IPS-15b (cell line): ENCODE measurements around the gene STUB1.

Experiments used
- H3K27me3 ChIP-seq: one replicate; pipeline ENCODE4 v1.6.1; 2013; ENCODE audit warnings: low read length; ENCODE audit not compliant: control insufficient read depth, insufficient read depth
- H3K36me3 ChIP-seq: one replicate; pipeline ENCODE4 v1.6.1; 2013; ENCODE audit warnings: low read length; ENCODE audit not compliant: control insufficient read depth, insufficient read depth
- H3K4me1 ChIP-seq: one replicate; pipeline ENCODE4 v1.6.1; 2013; ENCODE audit warnings: mild to moderate bottlenecking, low read length; ENCODE audit not compliant: control insufficient read depth, insufficient read depth
- H3K4me3 ChIP-seq: one replicate; pipeline ENCODE4 v1.5.1; 2013; ENCODE audit warnings: low read depth, low read length
- H3K9ac ChIP-seq: one replicate; pipeline ENCODE4 v1.6.1; 2013; ENCODE audit warnings: low read depth, mild to moderate bottlenecking, low read length
- H3K9me3 ChIP-seq: one replicate; pipeline ENCODE4 v1.6.1; 2013; ENCODE audit warnings: mild to moderate bottlenecking, low read length; ENCODE audit not compliant: control insufficient read depth, insufficient read depth

Gene STUB1

DNA sequence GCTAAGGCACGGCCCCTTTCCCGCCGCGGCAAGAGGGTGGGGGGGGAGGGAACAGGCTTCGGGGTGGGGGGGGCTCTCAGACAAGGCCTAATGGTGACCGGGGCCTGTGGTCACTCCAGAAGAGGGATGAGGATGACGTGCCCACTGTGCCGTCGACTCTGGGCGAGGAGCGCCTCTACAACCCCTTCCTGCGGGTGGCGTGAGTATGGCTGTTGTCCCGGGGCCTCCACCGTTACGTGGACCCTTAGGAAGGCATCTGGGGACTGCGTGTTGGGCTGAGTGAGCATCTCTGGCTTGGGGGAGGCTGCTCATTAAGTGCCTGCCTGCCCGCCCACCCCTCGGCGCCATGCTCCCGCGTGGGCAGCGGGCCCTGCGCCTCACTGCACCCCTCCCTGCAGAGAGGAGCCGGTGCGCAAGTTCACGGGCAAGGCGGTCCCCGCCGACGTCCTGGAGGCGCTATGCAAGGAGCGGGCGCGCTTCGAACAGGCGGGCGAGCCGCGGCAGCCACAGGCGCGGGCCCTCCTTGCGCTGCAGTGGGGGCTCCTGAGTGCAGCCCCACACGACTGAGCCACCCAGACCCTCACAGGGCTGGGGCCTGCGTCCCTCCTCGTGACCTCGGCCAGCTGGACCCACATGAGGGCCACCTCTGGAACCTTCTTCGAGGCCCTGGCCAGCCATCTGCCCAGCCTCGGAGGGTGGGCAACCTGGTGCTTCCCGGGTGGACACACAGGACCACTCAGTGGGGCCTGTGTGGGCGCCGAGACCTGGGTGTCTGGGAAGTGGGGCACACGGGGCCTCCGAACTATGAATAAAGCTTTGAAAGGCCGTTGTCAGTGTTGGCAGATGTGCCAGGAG, 48.9 kb downstream of the STUB1 start:
- H3K27me3 ChIP-seq, result peaks cover 8% of the 10 kb centered on the region
- peaks cover 19% of the 10 kb centered on the region for H3K36me3 ChIP-seq
- no peaks in the 10 kb centered on the region for H3K9me3 ChIP-seq
- peak overlapping the region; percentile 58 for H3K4me3 ChIP-seq
- H3K9ac ChIP-seq, result peak overlapping the region; percentile 24
- H3K4me1 ChIP-seq, result peaks cover 2% of the 10 kb centered on the region

DNA sequence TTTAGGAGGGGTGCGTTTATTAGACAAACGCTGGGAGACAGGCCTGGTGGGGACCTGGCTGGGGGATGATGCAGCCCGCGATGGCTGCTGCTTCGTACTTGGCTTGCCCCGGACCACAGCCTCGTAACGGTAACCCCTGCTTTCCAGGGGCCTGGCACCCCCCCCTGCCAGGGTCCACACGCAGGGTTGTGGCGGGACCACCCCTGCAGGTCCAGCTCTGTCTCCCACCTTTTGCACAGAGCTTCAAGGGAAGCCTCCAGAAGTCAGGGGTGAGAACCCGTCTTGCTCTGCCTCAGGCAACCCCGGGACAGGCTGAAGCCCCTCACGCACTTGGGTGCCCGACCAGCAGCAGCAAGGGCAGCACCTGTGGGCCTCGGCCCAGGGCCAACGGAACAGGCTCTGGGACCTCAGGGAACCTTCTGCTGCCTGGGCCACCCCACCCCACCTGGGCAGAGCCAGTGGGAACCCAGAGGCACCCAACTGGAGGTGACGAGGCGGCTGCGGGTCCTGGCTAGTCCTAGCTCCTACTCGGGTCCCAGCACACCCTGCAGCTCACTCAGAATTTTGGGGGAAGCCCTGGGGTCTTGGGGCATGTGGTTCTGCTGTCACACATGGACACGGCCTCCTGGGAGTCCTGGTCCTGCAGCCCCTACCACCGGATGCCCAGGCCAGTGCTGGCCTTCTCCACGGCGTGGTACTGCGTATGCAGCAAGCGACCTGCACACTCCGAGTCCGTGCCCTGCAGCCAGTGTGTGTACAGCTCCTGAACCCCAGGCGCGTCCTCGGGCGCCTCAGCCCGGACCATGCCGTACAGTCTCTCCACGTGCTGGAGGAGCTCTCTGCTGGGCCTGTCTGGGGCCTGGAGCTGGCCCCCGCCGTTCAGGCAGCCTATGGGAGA, 49.8 kb downstream of the STUB1 start:
- no peak overlapping the region for H3K4me3 ChIP-seq

DNA sequence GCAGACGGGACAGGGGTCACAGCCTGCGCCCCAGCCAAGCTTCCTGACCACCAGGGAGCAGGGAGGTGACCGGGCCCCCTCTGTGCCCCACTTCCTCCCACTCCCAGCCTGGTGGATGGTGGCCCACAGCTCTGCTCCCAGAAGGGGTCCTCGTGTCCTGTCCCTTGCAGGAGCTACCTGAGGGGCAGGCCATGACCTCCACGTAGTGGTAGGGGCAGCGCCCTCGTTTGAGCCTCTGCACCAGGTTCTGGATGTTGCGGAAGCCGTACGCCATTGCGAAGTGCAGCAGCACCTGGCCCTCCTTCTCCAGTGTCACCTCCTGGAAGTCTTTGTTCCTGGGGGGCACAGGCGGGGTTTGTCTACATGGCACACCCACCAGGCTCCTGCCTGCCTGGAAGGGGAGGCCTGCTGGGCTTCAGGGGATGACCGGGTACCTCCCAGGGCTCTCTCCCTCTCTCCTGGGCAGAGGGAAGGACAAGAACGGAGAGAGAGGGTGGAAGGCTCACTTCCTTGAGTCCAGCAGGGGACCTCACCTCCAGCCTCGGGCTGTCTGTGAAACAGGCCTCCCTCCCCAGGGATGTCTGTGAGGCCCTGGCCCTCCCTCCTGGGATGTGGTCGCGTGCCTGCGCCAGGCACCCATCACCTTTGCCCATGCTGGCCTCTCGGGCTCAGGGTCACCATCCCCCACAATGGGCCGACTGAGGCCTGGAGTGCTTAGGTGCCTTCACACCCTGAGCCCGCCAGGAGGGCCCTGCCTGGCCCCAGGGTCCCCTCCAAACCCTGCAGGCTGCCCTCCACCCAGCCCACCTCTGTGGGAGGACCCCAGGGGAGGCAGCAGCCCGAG, 50.7 kb downstream of the STUB1 start:
- Histone ChIP-seq H3K4me3 (no peak overlapping the region), H3K36me3 (peaks cover 35% of the 10 kb centered on the region), H3K27me3 (peaks cover 3% of the 10 kb centered on the region), H3K9me3 (no peaks in the 10 kb centered on the region), H3K9ac (no peak overlapping the region), H3K4me1 (peaks cover 2% of the 10 kb centered on the region)

More for the DNA sequence above, 49.8 kb downstream of the STUB1 start:
- no peak overlapping the region for H3K9ac ChIP-seq
- peaks cover 28% of the 10 kb centered on the region for H3K36me3 ChIP-seq
- H3K9me3 ChIP-seq, result no peaks in the 10 kb centered on the region
- H3K4me1 ChIP-seq, result peaks cover 2% of the 10 kb centered on the region
- peaks cover 8% of the 10 kb centered on the region for H3K27me3 ChIP-seq

DNA sequence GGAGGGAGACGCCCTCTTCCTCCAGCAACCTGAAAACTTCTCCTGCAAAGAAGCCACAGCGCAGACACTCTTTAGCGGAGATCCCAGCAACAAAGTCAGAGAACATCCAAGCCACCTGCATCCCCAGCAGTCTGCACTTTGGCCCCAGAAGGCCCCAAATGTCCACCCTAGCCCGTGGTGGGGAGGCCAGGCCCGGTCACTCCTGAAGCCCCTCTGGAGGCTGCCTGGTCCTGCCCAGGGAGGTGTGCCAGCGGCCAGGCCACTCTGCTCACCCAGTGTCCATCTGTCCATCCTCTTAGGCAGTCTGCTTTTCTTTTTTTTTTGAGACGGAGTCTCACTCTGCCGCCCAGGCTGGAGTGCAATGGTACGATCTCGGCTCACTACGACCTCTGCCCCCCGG, 52.1 kb downstream of the STUB1 start:
- H3K27me3 ChIP-seq, result no peaks in the 10 kb centered on the region
- peaks cover 41% of the 10 kb centered on the region for H3K36me3 ChIP-seq
- no peak overlapping the region for H3K4me3 ChIP-seq
- no peak overlapping the region for H3K9ac ChIP-seq
- no peaks in the 10 kb centered on the region for H3K4me1 ChIP-seq
- no peaks in the 10 kb centered on the region for H3K9me3 ChIP-seq
